H9 (cell line): ENCODE measurements around the gene PSMB7. TPM values are rescaled to one million over a fixed set of nuclear protein-coding genes. Genes with fewer than 3 reads are reported as not detected.
A peak's percentile ranks its signal among the peaks of the same experiment; 100 is the strongest.

Source experiments
- DNase-seq: peaks from one replicate; pipeline ENCODE4 v3.0.0-alpha.2; 2017
- H2AFZ ChIP-seq: one replicate; pipeline ENCODE4 v1.6.1; 2013; ENCODE audit warnings: mild to moderate bottlenecking, low read length, control low read depth, moderate library complexity
- H2AK5ac ChIP-seq: 2 replicates; pipeline ENCODE4 v1.6.1; 2013; ENCODE audit warnings: low read length, control low read depth, mixed read lengths; ENCODE audit not compliant: insufficient read length
- H2BK120ac ChIP-seq: one replicate; pipeline ENCODE4 v1.6.1; 2013; ENCODE audit warnings: low read depth, mild to moderate bottlenecking, low read length, control low read depth, inconsistent platforms; ENCODE audit not compliant: poor library complexity, severe bottlenecking
- H2BK12ac ChIP-seq: 2 replicates; pipeline ENCODE4 v1.6.1; 2013; ENCODE audit warnings: low read length, control low read depth, mixed read lengths, low read depth; ENCODE audit not compliant: insufficient read length
- H2BK15ac ChIP-seq: 2 replicates; pipeline ENCODE4 v1.6.1; 2013; ENCODE audit warnings: low read depth, low read length, control low read depth
- H2BK20ac ChIP-seq: one replicate; pipeline ENCODE4 v1.6.1; 2013; ENCODE audit warnings: low read depth, mild to moderate bottlenecking, low read length, control low read depth, inconsistent platforms; ENCODE audit not compliant: poor library complexity, severe bottlenecking
- H2BK5ac ChIP-seq: 2 replicates; pipeline ENCODE4 v1.6.1; 2013; ENCODE audit warnings: low read length, control low read depth, mixed read lengths; ENCODE audit not compliant: insufficient read length
- H3K14ac ChIP-seq: 2 replicates; pipeline ENCODE4 v1.6.1; 2013; ENCODE audit warnings: low read length, control low read depth; ENCODE audit not compliant: insufficient read depth
- H3K18ac ChIP-seq: 2 replicates; pipeline ENCODE4 v1.6.1; 2013; ENCODE audit warnings: low read depth, mild to moderate bottlenecking, mixed read lengths, low read length, control low read depth; ENCODE audit not compliant: insufficient read length
- H3K23ac ChIP-seq: 2 replicates; pipeline ENCODE4 v1.6.1; 2013; ENCODE audit warnings: low read length, control low read depth, mixed read lengths, low read depth; ENCODE audit not compliant: insufficient read length
- H3K23me2 ChIP-seq: 2 replicates; pipeline ENCODE4 v1.6.1; 2013; ENCODE audit warnings: low read depth, mild to moderate bottlenecking, mixed read lengths, low read length, control low read depth; ENCODE audit not compliant: insufficient read length, poor library complexity, severe bottlenecking
- H3K27ac ChIP-seq: 2 replicates; pipeline ENCODE4 v1.5.1; 2013; ENCODE audit warnings: low read length, control low read depth, mixed read lengths, low read depth; ENCODE audit not compliant: insufficient read length
- H3K27me3 ChIP-seq: 2 replicates; pipeline ENCODE4 v1.6.1; 2013; ENCODE audit warnings: low read length, control low read depth, inconsistent platforms; ENCODE audit not compliant: insufficient read depth
- H3K4ac ChIP-seq: 2 replicates; pipeline ENCODE4 v1.6.1; 2013; ENCODE audit warnings: low read depth, mild to moderate bottlenecking, control low read depth, inconsistent platforms, low read length, moderate library complexity
- H3K4me1 ChIP-seq: 2 replicates; pipeline ENCODE4 v1.6.1; 2013; ENCODE audit warnings: low read length, control low read depth, inconsistent platforms; ENCODE audit not compliant: insufficient read depth
- H3K4me2 ChIP-seq: 2 replicates; pipeline ENCODE4 v1.6.1; 2013; ENCODE audit warnings: low read length, control low read depth, mixed read lengths; ENCODE audit not compliant: insufficient read length, insufficient read depth
- H3K56ac ChIP-seq: 2 replicates; pipeline ENCODE4 v1.6.1; 2013; ENCODE audit warnings: low read depth, mild to moderate bottlenecking, mixed read lengths, low read length, control low read depth; ENCODE audit not compliant: insufficient read length
- H3K79me1 ChIP-seq: 2 replicates; pipeline ENCODE4 v1.6.1; 2013; ENCODE audit warnings: low read depth, mild to moderate bottlenecking, moderate library complexity, low read length, control low read depth, inconsistent platforms; ENCODE audit not compliant: insufficient read depth, poor library complexity, severe bottlenecking
- H3K79me2 ChIP-seq: 2 replicates; pipeline ENCODE4 v1.6.1; 2013; ENCODE audit warnings: low read length, control low read depth, inconsistent platforms; ENCODE audit not compliant: insufficient read depth
- H3K9ac ChIP-seq: 2 replicates; pipeline ENCODE4 v1.6.1; 2013; ENCODE audit warnings: low read length, control low read depth, mixed read lengths; ENCODE audit not compliant: insufficient read length; ENCODE audit errors: extremely low read depth
- H3K9me3 ChIP-seq: one replicate; pipeline ENCODE4 v1.6.1; 2013; ENCODE audit warnings: low read depth, low read length, inconsistent platforms; ENCODE audit not compliant: control insufficient read depth
- H3T11ph ChIP-seq: one replicate; pipeline ENCODE4 v1.6.1; 2013; ENCODE audit warnings: mild to moderate bottlenecking, low read length, control low read depth, inconsistent platforms
- H4K20me1 ChIP-seq: one replicate; pipeline ENCODE4 v1.6.1; 2013; ENCODE audit not compliant: control insufficient read depth, insufficient read length, insufficient read depth
- H4K5ac ChIP-seq: 2 replicates; pipeline ENCODE4 v1.6.1; 2013; ENCODE audit warnings: low read depth, mild to moderate bottlenecking, mixed read lengths, low read length, control low read depth; ENCODE audit not compliant: insufficient read length
- H4K8ac ChIP-seq: replicated peaks from 2 replicates; pipeline ENCODE4 v1.6.1; 2013; ENCODE audit warnings: low read length, control low read depth, mixed read lengths, low read depth; ENCODE audit not compliant: insufficient read length
- H4K91ac ChIP-seq: 2 replicates; pipeline ENCODE4 v1.6.1; 2013; ENCODE audit warnings: low read depth, mild to moderate bottlenecking, moderate library complexity, mixed read lengths, low read length, control low read depth; ENCODE audit not compliant: insufficient read length
- H3K27ac Mint-ChIP-seq, 3 experiments: 2 replicates in 2 of 3; 3 replicates in 1 of 3; pipeline ENCODE4 v1.8.0; 2020 to 2021; ENCODE audit warnings: mixed read lengths in 3 of 3, mild to moderate bottlenecking in 1 of 3, moderate library complexity in 1 of 3
- H3K27me3 Mint-ChIP-seq: 2 replicates; pipeline ENCODE4 v1.8.0; 2021; ENCODE audit warnings: low read depth, mild to moderate bottlenecking, moderate library complexity, mixed read lengths
- H3K36me3 Mint-ChIP-seq, 3 experiments: 2 replicates in 2 of 3; 3 replicates in 1 of 3; pipeline ENCODE4 v1.8.0; 2020 to 2021; ENCODE audit warnings: low read depth in 3 of 3, mixed read lengths in 3 of 3; ENCODE audit not compliant: insufficient read depth in 1 of 3
- H3K4me1 Mint-ChIP-seq, 2 experiments: 2 replicates each; pipeline ENCODE4 v1.8.0; 2020; ENCODE audit warnings: mixed read lengths in 2 of 2
- H3K4me3 Mint-ChIP-seq, 2 experiments: 2 replicates in 1 of 2; 3 replicates in 1 of 2; pipeline ENCODE4 v1.8.0; 2020 to 2021; ENCODE audit warnings: mild to moderate bottlenecking in 2 of 2, mixed read lengths in 2 of 2, moderate library complexity in 1 of 2
- H3K9me3 Mint-ChIP-seq, 2 experiments: 2 replicates in 1 of 2; 3 replicates in 1 of 2; pipeline ENCODE4 v1.8.0; 2020; ENCODE audit warnings: mild to moderate bottlenecking in 2 of 2, mixed read lengths in 2 of 2, moderate library complexity in 1 of 2
- CTCF ChIP-seq: fragments of 200-600 bp; sonication (generic); conservative IDR thresholded peaks from 3 replicates; pipeline ENCODE4 v1.8.0; 2021; ENCODE audit warnings: antibody characterized with exemption, mild to moderate bottlenecking
- WGBS: extraction: QIAGEN DNeasy Blood & Tissue Kit; methylation state at CpG from one replicate; pipeline ENCODE4 v1.1.7; 2013; ENCODE audit warnings: missing lambda C conversion rate, low lambda C conversion rate, mixed read lengths; ENCODE audit not compliant: insufficient read length; ENCODE audit errors: extremely low coverage; 5-methylcytosine and 5-hydroxymethylcytosine counted together
- total RNA-seq: library from RNA; stranded (reverse); gene quantifications from 2 replicates; pipeline ENCODE4 v1.2.1, GENCODE V29; 2021

Gene PSMB7
- total RNA-seq, 1 experiment from 2014 or later: 209 TPM

- H2BK5ac ChIP-seq: no peak overlapping the region
- H3K4me2 ChIP-seq: no peak overlapping the region
- H3K4ac ChIP-seq: no peak overlapping the region
- no peaks in the 10 kb centered on the region; the same call in 1 of the 2 replicates for H3K4me1 ChIP-seq
- H2AFZ ChIP-seq: no peak overlapping the region
- no peak for TF ChIP-seq CTCF
- H3K14ac ChIP-seq: no peak overlapping the region; the same call in 1 of the 2 replicates
- H3K23me2 ChIP-seq: no peaks in the 10 kb centered on the region
- H3K27me3 ChIP-seq: no peaks in the 10 kb centered on the region
- H4K5ac ChIP-seq: no peak overlapping the region
- no peak overlapping the region for H4K8ac ChIP-seq
- H3K27me3 Mint-ChIP-seq: no peaks in the 10 kb centered on the region; the same call in 1 of the 2 replicates
- H3K9me3 Mint-ChIP-seq: no peaks in the 10 kb centered on the region
- no peak overlapping the region for H3K56ac ChIP-seq
- H3K4me1 Mint-ChIP-seq: peaks cover 21 to 28% of the 10 kb centered on the region in 2 experiments
- H3K27ac ChIP-seq: no peak overlapping the region
- H3K4me3 Mint-ChIP-seq: no peak overlapping the region
- no peak for DNase-seq
- no peaks in the 10 kb centered on the region for H3K79me2 ChIP-seq
- H3K23ac ChIP-seq: no peak overlapping the region
- no peaks in the 10 kb centered on the region for H3K79me1 ChIP-seq
- peak overlapping the region in 1 of 3 experiments; percentile 84; a peak in 3 of 7 replicates for H3K27ac Mint-ChIP-seq
- H3K18ac ChIP-seq: no peak overlapping the region
- H2BK20ac ChIP-seq: no peak overlapping the region
- no peak overlapping the region for H2BK120ac ChIP-seq
- peaks cover 5 to 12% (median 9%) of the 10 kb centered on the region in 3 experiments for H3K36me3 Mint-ChIP-seq
- H2BK12ac ChIP-seq: no peak overlapping the region
- H4K91ac ChIP-seq: no peak overlapping the region
- H3T11ph ChIP-seq: no peak overlapping the region
- H3K9ac ChIP-seq: no peak overlapping the region
- H4K20me1 ChIP-seq: no peaks in the 10 kb centered on the region
- no CpG with 5 or more reads among the region's 23 CpGs for WGBS
- no peaks in the 10 kb centered on the region for H3K9me3 ChIP-seq
- H2AK5ac ChIP-seq: no peak overlapping the region
- no peak overlapping the region for H2BK15ac ChIP-seq
Measured at GRCh38 chr9:124343533-124344290, 71.5 kb downstream of the PSMB7 start.
